Heart left ventricle (tissue), 13 donors: Measurements from ENCODE around the gene SVEP1.

Experiments used
- CTCF ChIP-seq, 12 donors: fragments of 200-600 bp; sonication (generic) in 4 of 12; IDR thresholded peaks; one replicate each; pipeline versions ENCODE4 v1.5.0 to v1.8.0; 2018 to 2022; ENCODE audit warnings: antibody characterized with exemption in 12 of 12, mild to moderate bottlenecking in 5 of 12
- POLR2A ChIP-seq, 2 donors: fragments of 450-650 bp; IDR thresholded peaks; one replicate each; pipeline ENCODE4 v1.6.1; 2017; ENCODE audit warnings: antibody characterized with exemption in 2 of 2, mild to moderate bottlenecking in 2 of 2, moderate library complexity in 2 of 2
- donor health status: ischemic (EF 13 %, LVEDD 7.1; RV severe dilation, severe dysfunction).
- donor health status: DM: no; HTN: yes; CAD: no.
- donor health status: DM: no; HTN: no; CAD: no.
- donor health status: ischemic (EF 25% LVEDD 6.9; RV normal size, moderate dysfunction).
- donor health status: ischemic (EF 25% LVEDD 5.7; RV mildly dilated, moderate dysfunction).
- donor health status: ischemic (EF 35%, LVEDD 5.7; RV mildly dilated, moderate dysfunction).
- donor health status: nonischemic (EF 11% LVEDD 7.7; RV severe dilation, severe dysfunction).
- donor health status: DM: yes; HTN: yes; CAD: no.
- donor health status: PGD.
- donor health status: ischemic (EF 29% LVEDD 5.4; RV normal size, mild dysfunction).
- donor health status: nonischemic (EF 23%, LVEDD 6.1; RV moderate dilation, normal function).

DNA sequence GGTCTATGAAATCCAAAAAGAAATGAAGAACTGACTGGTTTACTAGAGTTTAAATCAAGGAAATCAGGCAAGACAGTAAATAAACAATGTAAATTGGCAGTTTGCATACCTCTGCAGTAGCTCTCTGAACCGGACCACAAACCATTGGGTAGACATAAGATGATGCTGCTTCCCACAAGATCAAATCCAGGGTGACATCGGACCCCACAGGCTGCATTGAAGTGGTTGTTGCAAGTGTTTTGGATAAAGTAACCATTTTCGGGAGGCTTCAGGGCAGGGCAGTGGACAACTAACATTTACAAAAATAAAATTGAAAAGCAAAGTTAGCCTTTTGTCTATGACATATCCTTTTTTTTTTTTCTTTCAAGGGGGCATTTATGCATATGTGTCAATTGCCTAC lies 66.7 kb downstream of the SVEP1 start:
- TF ChIP-seq CTCF (IDR thresholded peaks at IDR 0.05) = no peak
- TF ChIP-seq POLR2A (IDR thresholded peaks at IDR 0.05) = no peak
